Endothelial cell of umbilical vein (primary cell): ENCODE measurements around the gene UBE2QL1. TPM values are rescaled to one million over a fixed set of nuclear protein-coding genes. Genes with fewer than 3 reads are reported as not detected.

Experiments
- BruUV-seq: library from RNA; stranded (reverse); fragments of 400-500 nt; replicated peaks from 2 replicates; lab custom pipeline; 2021; lab: Mats Ljungman, UMichigan
- CTCF ChIA-PET: fragments of 300-600, 350-600 bp; sonication (Branson Sonifier 250); formaldehyde crosslinking; loops from one replicate; lab custom pipeline; 2021; ENCODE audit warnings: antibody characterized with exemption, inconsistent platforms; lab: Charles Lee
- POLR2A ChIA-PET: fragments of 300-600, 350-600 bp; sonication (Branson Sonifier 250); formaldehyde crosslinking; loops from one replicate; lab custom pipeline; 2021; ENCODE audit warnings: antibody characterized with exemption, inconsistent platforms; lab: Charles Lee
- DNase-seq: peaks from one replicate; pipeline ENCODE4 v3.0.0-alpha.2; 2011; ENCODE audit warnings: low read depth, low spot score
- FAIRE-seq: peaks from 2 replicates; lab custom pipeline; 2011; peaks lifted over from hg19 to GRCh38; lab: Jason Lieb, UNC
- H2AFZ ChIP-seq: 2 replicates; pipeline ENCODE4 v1.6.0; 2012; ENCODE audit warnings: low read depth, low read length, control low read depth, inconsistent platforms
- H3K27ac ChIP-seq: 2 replicates; pipeline ENCODE4 v1.5.1; 2011; ENCODE audit warnings: low read depth, mild to moderate bottlenecking, control low read depth, low read length, moderate library complexity; ENCODE audit not compliant: insufficient read depth
- H3K27me3 ChIP-seq, 2 experiments: 2 replicates each; pipeline versions ENCODE4 v1.6.0 to v1.6.1; 2011; ENCODE audit warnings: low read length in 2 of 2, mixed read lengths in 1 of 2; ENCODE audit not compliant: control insufficient read depth in 2 of 2, insufficient read depth in 2 of 2
- H3K36me3 ChIP-seq, 2 experiments: 2 replicates in 1 of 2; 3 replicates in 1 of 2; pipeline ENCODE4 v1.5.1; 2011; ENCODE audit warnings: low read length in 2 of 2, mild to moderate bottlenecking in 1 of 2, moderate library complexity in 1 of 2; ENCODE audit not compliant: control insufficient read depth in 2 of 2, insufficient read depth in 2 of 2; ENCODE audit errors: extremely low read depth in 1 of 2
- H3K4me1 ChIP-seq: 3 replicates; pipeline ENCODE4 v1.5.1; 2011; ENCODE audit warnings: mild to moderate bottlenecking, low read length; ENCODE audit not compliant: control insufficient read depth, insufficient read depth; ENCODE audit errors: extremely low read depth
- H3K4me2 ChIP-seq: 2 replicates; pipeline ENCODE4 v1.6.1; 2011; ENCODE audit warnings: low read length, control low read depth, mixed read lengths; ENCODE audit not compliant: insufficient read depth
- H3K4me3 ChIP-seq, 3 experiments: fragments of 200-600 bp in 1 of 3; sonication (generic), shearing (Covaris generic) in 1 of 3; replicated peaks in 1 of 3; 2 replicates each; pipeline ENCODE4 v1.5.1; 2011 to 2016; ENCODE audit warnings: control low read depth in 3 of 3, low read length in 3 of 3, mild to moderate bottlenecking in 2 of 3, inconsistent platforms in 1 of 3, low read depth in 1 of 3, moderate library complexity in 1 of 3; ENCODE audit not compliant: insufficient read depth in 1 of 3
- H3K79me2 ChIP-seq: 2 replicates; pipeline ENCODE4 v1.6.0; 2012; ENCODE audit warnings: low read length, inconsistent platforms; ENCODE audit not compliant: control insufficient read depth, insufficient read depth
- H3K9ac ChIP-seq: replicated peaks from 2 replicates; pipeline ENCODE3; 2011; ENCODE audit warnings: low read length, control low read depth; ENCODE audit not compliant: insufficient read depth; ENCODE audit errors: extremely low read depth
- H3K9me1 ChIP-seq: replicated peaks from 3 replicates; pipeline ENCODE4 v1.6.0; 2011; ENCODE audit warnings: mild to moderate bottlenecking, low read length; ENCODE audit not compliant: control insufficient read depth, insufficient read depth; ENCODE audit errors: extremely low read depth
- H3K9me3 ChIP-seq: replicated peaks from 2 replicates; pipeline ENCODE4 v1.5.1; 2012; ENCODE audit warnings: low read length, inconsistent platforms; ENCODE audit not compliant: control insufficient read depth, insufficient read depth
- H4K20me1 ChIP-seq: replicated peaks from 2 replicates; pipeline ENCODE3; 2011; ENCODE audit warnings: mild to moderate bottlenecking, low read length; ENCODE audit not compliant: control insufficient read depth, insufficient read depth; ENCODE audit errors: extremely low read depth
- EZH2 ChIP-seq: IDR thresholded peaks from 2 replicates; pipeline ENCODE4 v1.6.1; 2012; ENCODE audit warnings: borderline replicate concordance, low read depth, mild to moderate bottlenecking, moderate library complexity, low read length, inconsistent platforms; ENCODE audit not compliant: severe bottlenecking
- FOS ChIP-seq: IDR thresholded peaks from 2 replicates; pipeline ENCODE4 v1.6.1; 2011; ENCODE audit warnings: mild to moderate bottlenecking, low read length, moderate library complexity, borderline replicate concordance; ENCODE audit not compliant: insufficient read depth
- GATA2 ChIP-seq: IDR thresholded peaks from 2 replicates; pipeline ENCODE4 v1.7.0; 2011; ENCODE audit warnings: low read depth, mild to moderate bottlenecking, moderate library complexity, mixed read lengths, low read length; ENCODE audit not compliant: insufficient read length, insufficient read depth
- JUN ChIP-seq: IDR thresholded peaks from 2 replicates; pipeline ENCODE4 v1.6.1; 2011; ENCODE audit warnings: borderline replicate concordance, low read depth; ENCODE audit not compliant: insufficient read length, insufficient read depth
- MYC ChIP-seq: IDR thresholded peaks from one replicate; pipeline ENCODE4 v1.6.1; 2011; ENCODE audit warnings: mild to moderate bottlenecking, low read depth, low read length
- POLR2A ChIP-seq: IDR thresholded peaks from 2 replicates; pipeline ENCODE4 v1.6.1; 2012; ENCODE audit warnings: low read depth, mild to moderate bottlenecking, control low read depth, low read length
- POLR2AphosphoS5 ChIP-seq: IDR thresholded peaks from 2 replicates; pipeline ENCODE4 v1.6.1; 2012; ENCODE audit warnings: low read depth, mild to moderate bottlenecking, control low read depth, low read length, moderate library complexity; ENCODE audit not compliant: insufficient read depth
- dilution Hi-C: fragments of 300-500 bp; cut with MboI; formaldehyde crosslinking; loops from one replicate; pipeline ENCODE4 v1.15.0; 2019; ENCODE audit warnings: low sequenced_read_pairs; ENCODE audit not compliant: extremely low pct_ligation_motif_present
- intact Hi-C: fragments of 100-400 bp; cut with micrococcal nuclease; formaldehyde crosslinking; loops from one replicate; pipeline ENCODE4 v1.10.0; 2022
- polyA plus RNA-seq, 4 experiments: library from polyadenylated mRNA; depleted of rRNA in 3 of 4; stranded (reverse) in 3 of 4; unstranded in 1 of 4; fragments of >200 nt; gene quantifications; 2 replicates each; pipeline versions ENCODE4 v1.2.1 to v1.2.3, GENCODE V29; 2011 to 2012; ENCODE audit warnings: missing spikeins in 1 of 4
- total RNA-seq: library from RNA; stranded (reverse); gene quantifications from 2 replicates; pipeline ENCODE4 v1.2.3, GENCODE V29; 2021
- TF ChIP-seq, protein P1 (sequence below), 2 donors: IDR thresholded peaks; 1 replicate in 1 of 2; 2 replicates in 1 of 2; pipeline ENCODE4 v1.5.1; 2011; ENCODE audit warnings: low read length in 2 of 2, mild to moderate bottlenecking in 2 of 2, moderate library complexity in 2 of 2, control low read depth in 1 of 2, inconsistent platforms in 1 of 2, low read depth in 1 of 2; ENCODE audit not compliant: insufficient read depth in 1 of 2; ENCODE audit errors: extremely low read depth in 1 of 2
- TF ChIP-seq, protein P2 (sequence below): IDR thresholded peaks from 2 replicates; pipeline ENCODE4 v1.6.1; 2011; ENCODE audit not compliant: insufficient read depth, insufficient read length

UBE2QL1 gene
- total and polyA plus RNA-seq, 2 donors (not counting 3 experiments of a cell fraction or from before 2014, with no cell fraction given) = 0.04 to 0.15 TPM

DNA sequence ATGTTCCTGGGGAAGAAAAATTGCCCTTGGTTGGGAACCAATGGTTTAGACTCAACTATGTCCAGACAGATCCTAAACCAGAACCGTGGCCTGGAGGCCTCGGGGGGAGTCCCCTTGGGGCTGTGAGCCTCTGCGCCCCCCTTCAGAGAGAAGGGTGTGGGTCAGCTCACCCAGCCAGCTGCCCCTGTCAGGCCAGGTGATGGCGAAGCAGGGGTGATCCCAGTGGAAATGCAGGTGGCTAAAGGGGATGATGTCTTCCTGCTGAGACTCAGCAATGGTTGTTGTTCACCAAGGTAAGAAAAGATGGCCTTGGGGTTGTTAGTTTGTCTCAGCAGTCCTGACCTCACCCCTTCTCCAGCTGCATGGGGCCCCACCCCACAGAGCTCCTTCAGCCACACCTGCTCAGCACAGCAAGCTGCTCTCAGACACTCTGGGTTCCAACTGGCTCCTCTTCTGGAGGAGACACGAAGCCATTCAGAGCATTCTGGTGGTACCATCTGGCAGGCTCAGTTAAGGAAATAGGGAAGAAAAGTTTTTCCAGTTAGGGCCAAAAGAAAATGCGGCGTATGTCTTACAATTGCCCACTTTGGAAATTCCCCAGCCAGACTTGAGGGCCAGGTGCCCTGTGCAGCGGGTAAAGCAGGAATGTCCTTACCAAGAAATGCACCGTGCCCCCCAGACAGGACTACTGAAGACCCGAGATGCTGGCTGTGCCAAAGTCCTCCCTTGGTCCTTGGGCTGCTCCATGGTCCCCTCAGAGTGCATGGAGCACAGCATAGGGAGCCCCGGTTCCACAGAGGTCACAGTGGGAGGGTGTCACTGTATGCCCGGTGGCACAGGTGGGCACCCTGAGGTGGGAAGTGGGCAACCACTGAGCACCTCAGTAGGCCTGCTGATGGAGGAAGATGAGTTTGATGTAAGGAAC, 94.0 kb downstream of the UBE2QL1 start:
- intact Hi-C loops = no loop called here
- TF ChIP-seq, protein P1, sequence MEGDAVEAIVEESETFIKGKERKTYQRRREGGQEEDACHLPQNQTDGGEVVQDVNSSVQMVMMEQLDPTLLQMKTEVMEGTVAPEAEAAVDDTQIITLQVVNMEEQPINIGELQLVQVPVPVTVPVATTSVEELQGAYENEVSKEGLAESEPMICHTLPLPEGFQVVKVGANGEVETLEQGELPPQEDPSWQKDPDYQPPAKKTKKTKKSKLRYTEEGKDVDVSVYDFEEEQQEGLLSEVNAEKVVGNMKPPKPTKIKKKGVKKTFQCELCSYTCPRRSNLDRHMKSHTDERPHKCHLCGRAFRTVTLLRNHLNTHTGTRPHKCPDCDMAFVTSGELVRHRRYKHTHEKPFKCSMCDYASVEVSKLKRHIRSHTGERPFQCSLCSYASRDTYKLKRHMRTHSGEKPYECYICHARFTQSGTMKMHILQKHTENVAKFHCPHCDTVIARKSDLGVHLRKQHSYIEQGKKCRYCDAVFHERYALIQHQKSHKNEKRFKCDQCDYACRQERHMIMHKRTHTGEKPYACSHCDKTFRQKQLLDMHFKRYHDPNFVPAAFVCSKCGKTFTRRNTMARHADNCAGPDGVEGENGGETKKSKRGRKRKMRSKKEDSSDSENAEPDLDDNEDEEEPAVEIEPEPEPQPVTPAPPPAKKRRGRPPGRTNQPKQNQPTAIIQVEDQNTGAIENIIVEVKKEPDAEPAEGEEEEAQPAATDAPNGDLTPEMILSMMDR (IDR thresholded peaks at IDR 0.05; ENCODE audit: extremely low read depth in 1 of 2, insufficient read depth in 1 of 2, low read depth in 1 of 2, low read length in 2 of 2) = no peak
- TF ChIP-seq MYC = no peak
- TF ChIP-seq, protein P2, sequence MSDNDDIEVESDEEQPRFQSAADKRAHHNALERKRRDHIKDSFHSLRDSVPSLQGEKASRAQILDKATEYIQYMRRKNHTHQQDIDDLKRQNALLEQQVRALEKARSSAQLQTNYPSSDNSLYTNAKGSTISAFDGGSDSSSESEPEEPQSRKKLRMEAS = no peak
- no peak for TF ChIP-seq JUN
- no peak for TF ChIP-seq FOS
- no peak for TF ChIP-seq POLR2A
- no peak for TF ChIP-seq GATA2
- TF ChIP-seq POLR2AphosphoS5 = no peak
- no peak for TF ChIP-seq EZH2

More for the DNA sequence above, 94.0 kb downstream of the UBE2QL1 start:
- no TSS peak for BruUV-seq
- Histone ChIP-seq H2AFZ (no peak overlapping the region), H3K27me3 (peaks cover 0 to 2% of the 10 kb centered on the region in 2 experiments), H3K36me3 (no peaks in the 10 kb centered on the region), H3K9ac (no peak overlapping the region), H4K20me1 (no peaks in the 10 kb centered on the region), H3K9me3 (no peaks in the 10 kb centered on the region), H3K79me2 (no peaks in the 10 kb centered on the region), H3K4me1 (no peaks in the 10 kb centered on the region), H3K9me1 (no peaks in the 10 kb centered on the region), H3K4me3 (no peak overlapping the region), H3K27ac (no peak overlapping the region), H3K4me2 (no peak overlapping the region)
- POLR2A ChIA-PET = no interaction called here
- CTCF ChIA-PET = no interaction called here
- no peak for FAIRE-seq
- no peak for DNase-seq
- dilution Hi-C loops = no loop called here
